Stimulated activated CD8-positive, alpha-beta memory T cell treated with anti-CD3 and anti-CD28 coated beads, Interleukin-4, amount 100 ng/mL, for 1 hour (primary cell): ENCODE measurements around the gene PHPT1.
"Not testable (repeated sequence)": the region's sequence is repeated elsewhere in the genome, so short reads cannot be mapped to it uniquely, and the experiment has no call there.

Experiments
- DNase-seq, 2 donors: peaks; one replicate each; pipeline ENCODE4 v3.0.0-alpha.2; 2020; ENCODE audit warnings: low read depth in 2 of 2, low spot score in 1 of 2

The PHPT1 gene

GRCh38 chr9:136837146-136837855, 11.9 kb upstream of the PHPT1 start:
- DNase-seq, result no peak

GRCh38 chr9:136837856-136838277, 11.3 kb upstream of the PHPT1 start:
- not testable (repeated sequence) for DNase-seq

GRCh38 chr9:136838314-136839228, 10.6 kb upstream of the PHPT1 start:
- DNase-seq, result no peak

GRCh38 chr9:136839229-136840139, 9.7 kb upstream of the PHPT1 start:
- no peak for DNase-seq

GRCh38 chr9:136840140-136840876, 8.9 kb upstream of the PHPT1 start:
- DNase-seq, result no peak

- no peak for DNase-seq
These were observed 8.1 kb upstream of the PHPT1 start for GRCh38 chr9:136840877-136841645.

- DNase-seq, result not testable (repeated sequence)
These were observed 7.4 kb upstream of the PHPT1 start for GRCh38 chr9:136841646-136842379.

GRCh38 chr9:136842380-136842948, 6.7 kb upstream of the PHPT1 start, which contains the start of gene AJM1:
Gene AJM1 (plus strand): TSS chr9:136842478. CDS start chr9:136844415, 1,937 bp downstream.
- DNase-seq, result peak; percentile 47 to 61

- DNase-seq, result not testable (repeated sequence)
These were observed 5.9 kb upstream of the PHPT1 start for GRCh38 chr9:136843159-136843800.

GRCh38 chr9:136843801-136844740, 5.1 kb upstream of the PHPT1 start:
- peak in 1 of 2 donors; percentile 29 for DNase-seq

- no peak for DNase-seq
These were observed 4.3 kb upstream of the PHPT1 start for GRCh38 chr9:136844761-136845464.

- DNase-seq, result no peak
These were observed 3.5 kb upstream of the PHPT1 start for GRCh38 chr9:136845465-136846260.

GRCh38 chr9:136846376-136847087, 2.7 kb upstream of the PHPT1 start:
- DNase-seq, result no peak

- DNase-seq, result no peak
These were observed 2.0 kb upstream of the PHPT1 start for GRCh38 chr9:136847088-136847825.
